ENCODE measurements around the gene MARCKSL1.

Gene MARCKSL1

DNA sequence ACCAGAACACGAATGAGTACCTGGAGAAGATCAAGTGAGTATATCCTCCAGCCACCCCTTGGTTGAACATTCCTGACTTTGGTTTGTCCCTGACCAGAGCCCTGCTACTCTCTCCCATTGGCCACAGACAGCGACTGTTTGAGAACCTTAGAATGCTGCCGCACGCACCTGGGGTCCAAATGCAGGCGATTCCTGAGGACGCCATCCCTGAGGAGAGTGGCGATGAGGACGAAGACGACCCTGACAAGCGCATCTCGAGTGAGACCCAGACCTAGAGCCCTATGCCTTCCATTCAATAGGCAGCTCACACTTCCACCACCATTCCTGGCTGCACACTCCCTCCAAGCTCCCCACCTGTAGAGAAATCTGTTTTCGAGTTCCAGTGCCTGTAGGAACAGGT is 4.5 kb downstream of the MARCKSL1 start:
- H3K4me3 ChIP-seq (ENCODE audit: low read depth, low read length): no peak overlapping the region
- no peak overlapping the region for H2AFZ ChIP-seq (ENCODE audit: low read length, unreplicated experiment)
- no peaks in the 10 kb centered on the region for H3K27me3 ChIP-seq (ENCODE audit: insufficient read depth, low read length)
- H3K27ac ChIP-seq (ENCODE audit: low read depth, low read length): no peak overlapping the region
- H3K79me2 ChIP-seq (ENCODE audit: control insufficient read depth, insufficient read depth, low read length, unreplicated experiment): peaks cover 2% of the 10 kb centered on the region
- H3K36me3 ChIP-seq (ENCODE audit: insufficient read depth, low read length): peaks cover 17% of the 10 kb centered on the region; the same call in 1 of the 2 replicates
- peaks cover 8% of the 10 kb centered on the region for H3K4me1 ChIP-seq (ENCODE audit: control insufficient read depth, insufficient read depth, low read length, unreplicated experiment)

GRCh38 chr1:32330558-32331151 is 5.4 kb downstream of the MARCKSL1 start:
- Histone ChIP-seq H3K4me3 (ENCODE audit: low read depth, low read length) (no peak overlapping the region), H3K36me3 (ENCODE audit: insufficient read depth, low read length) (peaks cover 17% of the 10 kb centered on the region; the same call in 1 of the 2 replicates), H3K27ac (ENCODE audit: low read depth, low read length) (no peak overlapping the region), H3K4me1 (ENCODE audit: control insufficient read depth, insufficient read depth, low read length, unreplicated experiment) (peaks cover 5% of the 10 kb centered on the region), H2AFZ (ENCODE audit: low read length, unreplicated experiment) (no peak overlapping the region), H3K27me3 (ENCODE audit: insufficient read depth, low read length) (no peaks in the 10 kb centered on the region), H3K79me2 (ENCODE audit: control insufficient read depth, insufficient read depth, low read length, unreplicated experiment) (peaks cover 2% of the 10 kb centered on the region)

- Histone ChIP-seq H3K4me1 (ENCODE audit: control insufficient read depth, insufficient read depth, low read length, unreplicated experiment) (peaks cover 5% of the 10 kb centered on the region), H3K27me3 (ENCODE audit: insufficient read depth, low read length) (no peaks in the 10 kb centered on the region), H3K27ac (ENCODE audit: low read depth, low read length) (no peak overlapping the region), H2AFZ (ENCODE audit: low read length, unreplicated experiment) (no peak overlapping the region), H3K79me2 (ENCODE audit: control insufficient read depth, insufficient read depth, low read length, unreplicated experiment) (peaks cover 2% of the 10 kb centered on the region), H3K36me3 (ENCODE audit: insufficient read depth, low read length) (peaks cover 20% of the 10 kb centered on the region; the same call in 1 of the 2 replicates), H3K4me3 (ENCODE audit: low read depth, low read length) (no peak overlapping the region)
Measured at GRCh38 chr1:32329931-32330466, 6.0 kb downstream of the MARCKSL1 start.

DNA sequence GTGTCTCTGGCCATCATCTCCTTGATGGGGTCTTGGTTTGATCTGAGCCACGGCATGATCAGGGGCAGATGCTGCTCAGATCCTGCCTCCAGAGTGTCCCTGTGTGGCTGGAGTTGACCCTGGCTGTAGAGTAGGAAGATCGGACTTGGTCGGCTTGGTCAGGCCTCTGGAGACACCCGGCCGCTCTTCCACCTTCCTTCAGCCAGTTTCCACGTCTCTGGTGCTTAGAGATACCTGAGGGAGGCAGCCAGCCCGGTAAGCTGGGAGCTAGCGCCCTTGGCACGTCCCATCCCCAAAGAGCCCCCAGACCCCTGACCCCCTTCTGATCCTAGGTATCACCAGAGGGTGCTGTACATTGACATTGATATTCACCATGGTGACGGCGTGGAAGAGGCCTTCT is 8.8 kb downstream of the MARCKSL1 start:
- H3K36me3 ChIP-seq (ENCODE audit: insufficient read depth, low read length): peaks cover 11% of the 10 kb centered on the region; the same call in 1 of the 2 replicates

DNA sequence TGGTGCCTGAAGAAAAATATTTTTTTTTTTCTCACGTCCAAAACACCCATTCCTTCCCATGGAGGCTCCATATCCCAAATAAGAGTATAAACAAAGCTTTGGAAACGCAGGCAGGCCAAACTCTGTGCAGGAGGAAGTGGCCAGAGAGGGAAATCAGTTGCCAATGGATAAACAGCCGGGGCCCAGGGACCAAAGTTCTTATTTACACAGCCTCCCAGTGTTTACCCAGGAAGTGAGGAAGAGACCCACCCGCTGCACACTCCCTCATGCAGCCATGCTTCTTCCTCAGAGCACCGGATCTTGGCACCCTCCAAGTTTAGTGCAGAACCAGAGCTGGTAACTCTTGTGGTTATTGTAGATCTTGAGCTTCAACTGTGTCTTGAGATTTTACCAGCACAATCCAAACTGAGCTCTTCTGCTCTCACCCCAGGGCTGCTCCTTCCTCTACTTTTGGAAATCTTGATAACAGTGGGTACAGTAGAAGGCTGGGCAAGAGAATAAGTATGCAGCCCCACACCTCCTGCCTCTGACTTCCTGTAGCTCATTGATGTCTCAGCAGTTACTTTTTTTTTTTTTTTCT is 14.2 kb downstream of the MARCKSL1 start:
- no peak overlapping the region for H2AFZ ChIP-seq (ENCODE audit: low read length, unreplicated experiment)
- H3K27ac ChIP-seq (ENCODE audit: low read depth, low read length): no peak overlapping the region
- no peaks in the 10 kb centered on the region for H3K27me3 ChIP-seq (ENCODE audit: insufficient read depth, low read length)
- no peak overlapping the region for H3K4me3 ChIP-seq (ENCODE audit: low read depth, low read length)
- H3K79me2 ChIP-seq (ENCODE audit: control insufficient read depth, insufficient read depth, low read length, unreplicated experiment): no peaks in the 10 kb centered on the region
- H3K4me1 ChIP-seq (ENCODE audit: control insufficient read depth, insufficient read depth, low read length, unreplicated experiment): peaks cover 9% of the 10 kb centered on the region
- H3K36me3 ChIP-seq (ENCODE audit: insufficient read depth, low read length): peaks cover 6% of the 10 kb centered on the region; the same call in 1 of the 2 replicates

More for the DNA sequence above, 8.8 kb downstream of the MARCKSL1 start:
- Histone ChIP-seq H3K27ac (ENCODE audit: low read depth, low read length) (no peak overlapping the region), H3K4me1 (ENCODE audit: control insufficient read depth, insufficient read depth, low read length, unreplicated experiment) (no peaks in the 10 kb centered on the region), H3K27me3 (ENCODE audit: insufficient read depth, low read length) (no peaks in the 10 kb centered on the region), H3K4me3 (ENCODE audit: low read depth, low read length) (no peak overlapping the region), H3K79me2 (ENCODE audit: control insufficient read depth, insufficient read depth, low read length, unreplicated experiment) (no peaks in the 10 kb centered on the region), H2AFZ (ENCODE audit: low read length, unreplicated experiment) (no peak overlapping the region)

GRCh38 chr1:32318127-32318869 is 17.7 kb downstream of the MARCKSL1 start:
- Histone ChIP-seq H3K27me3 (ENCODE audit: insufficient read depth, low read length) (no peaks in the 10 kb centered on the region), H3K79me2 (ENCODE audit: control insufficient read depth, insufficient read depth, low read length, unreplicated experiment) (peaks cover 6% of the 10 kb centered on the region), H3K4me1 (ENCODE audit: control insufficient read depth, insufficient read depth, low read length, unreplicated experiment) (peaks cover 9% of the 10 kb centered on the region), H3K36me3 (ENCODE audit: insufficient read depth, low read length) (peaks cover 3% of the 10 kb centered on the region; the same call in 1 of the 2 replicates), H3K27ac (ENCODE audit: low read depth, low read length) (no peak overlapping the region), H3K4me3 (ENCODE audit: low read depth, low read length) (no peak overlapping the region), H2AFZ (ENCODE audit: low read length, unreplicated experiment) (no peak overlapping the region)

DNA sequence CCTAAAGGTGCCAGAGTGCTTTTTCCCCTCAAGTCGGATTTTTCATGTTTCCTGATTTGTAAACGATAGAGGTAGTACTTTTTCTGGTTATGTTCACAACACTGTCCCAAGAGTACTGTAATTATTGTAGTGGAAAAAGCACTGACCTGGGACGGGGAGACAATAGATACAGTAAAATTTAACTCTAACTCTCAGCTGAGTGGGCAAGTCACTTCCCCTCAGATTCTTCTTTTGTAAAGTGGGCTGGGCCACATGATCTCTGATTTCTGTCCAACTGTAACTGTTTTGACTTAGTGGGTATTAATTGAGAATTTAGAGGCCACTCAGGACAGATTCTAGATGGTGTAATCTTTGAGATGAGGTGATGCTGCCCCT is 19.1 kb downstream of the MARCKSL1 start:
- H3K4me1 ChIP-seq (ENCODE audit: control insufficient read depth, insufficient read depth, low read length, unreplicated experiment): peaks cover 8% of the 10 kb centered on the region
- H2AFZ ChIP-seq (ENCODE audit: low read length, unreplicated experiment): no peak overlapping the region
- peaks cover 9% of the 10 kb centered on the region for H3K79me2 ChIP-seq (ENCODE audit: control insufficient read depth, insufficient read depth, low read length, unreplicated experiment)
- no peak overlapping the region for H3K4me3 ChIP-seq (ENCODE audit: low read depth, low read length)
- no peak overlapping the region for H3K27ac ChIP-seq (ENCODE audit: low read depth, low read length)
- H3K36me3 ChIP-seq (ENCODE audit: insufficient read depth, low read length): peaks cover 3% of the 10 kb centered on the region; the same call in 1 of the 2 replicates
- H3K27me3 ChIP-seq (ENCODE audit: insufficient read depth, low read length): no peaks in the 10 kb centered on the region

- Histone ChIP-seq H3K79me2 (ENCODE audit: control insufficient read depth, insufficient read depth, low read length, unreplicated experiment) (peaks cover 26% of the 10 kb centered on the region), H3K27ac (ENCODE audit: low read depth, low read length) (no peak overlapping the region), H3K4me3 (ENCODE audit: low read depth, low read length) (no peak overlapping the region), H2AFZ (ENCODE audit: low read length, unreplicated experiment) (no peak overlapping the region), H3K36me3 (ENCODE audit: insufficient read depth, low read length) (no peaks in the 10 kb centered on the region), H3K27me3 (ENCODE audit: insufficient read depth, low read length) (no peaks in the 10 kb centered on the region), H3K4me1 (ENCODE audit: control insufficient read depth, insufficient read depth, low read length, unreplicated experiment) (peaks cover 13% of the 10 kb centered on the region)
Measured at GRCh38 chr1:32311709-32312393, 24.2 kb downstream of the MARCKSL1 start.

GRCh38 chr1:32309960-32310359 is 26.1 kb downstream of the MARCKSL1 start:
- Histone ChIP-seq H3K4me1 (ENCODE audit: control insufficient read depth, insufficient read depth, low read length, unreplicated experiment) (peaks cover 13% of the 10 kb centered on the region), H3K27me3 (ENCODE audit: insufficient read depth, low read length) (no peaks in the 10 kb centered on the region), H2AFZ (ENCODE audit: low read length, unreplicated experiment) (no peak overlapping the region), H3K36me3 (ENCODE audit: insufficient read depth, low read length) (peaks cover 7% of the 10 kb centered on the region), H3K27ac (ENCODE audit: low read depth, low read length) (no peak overlapping the region), H3K4me3 (ENCODE audit: low read depth, low read length) (no peak overlapping the region), H3K79me2 (ENCODE audit: control insufficient read depth, insufficient read depth, low read length, unreplicated experiment) (peaks cover 25% of the 10 kb centered on the region)

- H3K27ac ChIP-seq (ENCODE audit: low read depth, low read length): peak overlapping the region; percentile 62
- H3K4me3 ChIP-seq (ENCODE audit: low read depth, low read length): no peak overlapping the region
- H3K27me3 ChIP-seq (ENCODE audit: insufficient read depth, low read length): no peaks in the 10 kb centered on the region
- peaks cover 31% of the 10 kb centered on the region for H3K36me3 ChIP-seq (ENCODE audit: insufficient read depth, low read length)
- peaks cover 13% of the 10 kb centered on the region for H3K4me1 ChIP-seq (ENCODE audit: control insufficient read depth, insufficient read depth, low read length, unreplicated experiment)
- no peak overlapping the region for H2AFZ ChIP-seq (ENCODE audit: low read length, unreplicated experiment)
- H3K79me2 ChIP-seq (ENCODE audit: control insufficient read depth, insufficient read depth, low read length, unreplicated experiment): peaks cover 18% of the 10 kb centered on the region
Measured at GRCh38 chr1:32307324-32307723, 28.7 kb downstream of the MARCKSL1 start.

Measured in ACC112 (cell line).